Occipital lobe (tissue), 2 donors: ENCODE data around the gene BCORL1. TPM values are rescaled to one million over a fixed set of nuclear protein-coding genes. Genes with fewer than 3 reads are reported as not detected.
A peak's percentile ranks its signal among the peaks of the same experiment; 100 is the strongest.

Source experiments
- DNase-seq: peaks from one replicate; lab custom pipeline; 2025; lab: John Stamatoyannopoulos, UW
- total RNA-seq: library from RNA; depleted of rRNA; stranded (reverse); fragments of >200 nt; gene quantifications from one replicate; pipeline ENCODE4 v1.2.3, GENCODE V29; 2014

The BCORL1 gene
- 3.7 TPM for total RNA-seq

- DNase-seq, result peak; percentile 95
These were observed at the start of gene BCORL1 for GRCh38 chrX:129982300-129983251. Gene BCORL1 (plus strand): TSS chrX:129982635. CDS start chrX:130005232, 22,597 bp downstream.

- DNase-seq, result no peak
These were observed 49.6 kb upstream of the BCORL1 start for GRCh38 chrX:129932821-129933321.

GRCh38 chrX:129933700-129934099, 48.7 kb upstream of the BCORL1 start:
- no peak for DNase-seq

- DNase-seq, result peak; percentile 2
These were observed 48.0 kb upstream of the BCORL1 start for GRCh38 chrX:129934461-129934860.

- no peak for DNase-seq
These were observed 47.5 kb upstream of the BCORL1 start for GRCh38 chrX:129934952-129935351.

- no peak for DNase-seq
These were observed 44.4 kb upstream of the BCORL1 start for GRCh38 chrX:129938081-129938480.

- no peak for DNase-seq
These were observed 42.4 kb upstream of the BCORL1 start for GRCh38 chrX:129939986-129940385.

- DNase-seq, result no peak
These were observed 41.7 kb upstream of the BCORL1 start for GRCh38 chrX:129940721-129941120.

- no peak for DNase-seq
These were observed 37.3 kb upstream of the BCORL1 start for GRCh38 chrX:129945131-129945530.

- no peak for DNase-seq
These were observed 29.1 kb upstream of the BCORL1 start for GRCh38 chrX:129953334-129953648.

GRCh38 chrX:129953881-129954280, 28.6 kb upstream of the BCORL1 start:
- DNase-seq, result no peak

- DNase-seq, result no peak
These were observed 27.6 kb upstream of the BCORL1 start for GRCh38 chrX:129954804-129955203.

GRCh38 chrX:129955682-129956081, 26.8 kb upstream of the BCORL1 start:
- no peak for DNase-seq

GRCh38 chrX:129956145-129956544, 26.3 kb upstream of the BCORL1 start:
- DNase-seq, result no peak

- no peak for DNase-seq
These were observed 25.7 kb upstream of the BCORL1 start for GRCh38 chrX:129956765-129957164.

GRCh38 chrX:129957241-129958082, 25.0 kb upstream of the BCORL1 start:
- peak; percentile 15 for DNase-seq

GRCh38 chrX:129958083-129958465, 24.4 kb upstream of the BCORL1 start:
- DNase-seq, result no peak

- no peak for DNase-seq
These were observed 23.5 kb upstream of the BCORL1 start for GRCh38 chrX:129958814-129959492.

GRCh38 chrX:129959493-129959832, 23.0 kb upstream of the BCORL1 start:
- DNase-seq, result no peak

- no peak for DNase-seq
These were observed 21.0 kb upstream of the BCORL1 start for GRCh38 chrX:129961180-129962083.

- no peak for DNase-seq
These were observed 18.7 kb upstream of the BCORL1 start for GRCh38 chrX:129963729-129964128.
